ENCODE results near the gene C7orf25. TPM values are rescaled to one million over a fixed set of nuclear protein-coding genes. Genes with fewer than 3 reads are reported as not detected.

The C7orf25 gene
- total and polyA plus RNA-seq, 4 donors, result 0.88 to 7.4 (median 2.1) TPM

- H3K4me1 ChIP-seq (ENCODE audit: control insufficient read depth in 4 of 4, insufficient read depth in 4 of 4, low read length in 3 of 4), result no peaks in the 10 kb centered on the region
- TF ChIP-seq YY1 (IDR thresholded peaks at IDR 0.05), result no peak
- TF ChIP-seq TAF1 (conservative IDR thresholded peaks at IDR 0.05), result no peak
- TF ChIP-seq, protein P1, sequence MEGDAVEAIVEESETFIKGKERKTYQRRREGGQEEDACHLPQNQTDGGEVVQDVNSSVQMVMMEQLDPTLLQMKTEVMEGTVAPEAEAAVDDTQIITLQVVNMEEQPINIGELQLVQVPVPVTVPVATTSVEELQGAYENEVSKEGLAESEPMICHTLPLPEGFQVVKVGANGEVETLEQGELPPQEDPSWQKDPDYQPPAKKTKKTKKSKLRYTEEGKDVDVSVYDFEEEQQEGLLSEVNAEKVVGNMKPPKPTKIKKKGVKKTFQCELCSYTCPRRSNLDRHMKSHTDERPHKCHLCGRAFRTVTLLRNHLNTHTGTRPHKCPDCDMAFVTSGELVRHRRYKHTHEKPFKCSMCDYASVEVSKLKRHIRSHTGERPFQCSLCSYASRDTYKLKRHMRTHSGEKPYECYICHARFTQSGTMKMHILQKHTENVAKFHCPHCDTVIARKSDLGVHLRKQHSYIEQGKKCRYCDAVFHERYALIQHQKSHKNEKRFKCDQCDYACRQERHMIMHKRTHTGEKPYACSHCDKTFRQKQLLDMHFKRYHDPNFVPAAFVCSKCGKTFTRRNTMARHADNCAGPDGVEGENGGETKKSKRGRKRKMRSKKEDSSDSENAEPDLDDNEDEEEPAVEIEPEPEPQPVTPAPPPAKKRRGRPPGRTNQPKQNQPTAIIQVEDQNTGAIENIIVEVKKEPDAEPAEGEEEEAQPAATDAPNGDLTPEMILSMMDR (IDR thresholded peaks at IDR 0.05; ENCODE audit: low read depth, low read length, missing input control), result no peak
- TF ChIP-seq ATF3 (IDR thresholded peaks at IDR 0.05), result no peak
- TF ChIP-seq SP1 (IDR thresholded peaks at IDR 0.05), result no peak
- no peak for TF ChIP-seq FOXA2 (IDR thresholded peaks at IDR 0.05)
- TF ChIP-seq, protein P2, sequence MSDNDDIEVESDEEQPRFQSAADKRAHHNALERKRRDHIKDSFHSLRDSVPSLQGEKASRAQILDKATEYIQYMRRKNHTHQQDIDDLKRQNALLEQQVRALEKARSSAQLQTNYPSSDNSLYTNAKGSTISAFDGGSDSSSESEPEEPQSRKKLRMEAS (IDR thresholded peaks at IDR 0.05), result no peak
- TF ChIP-seq NR2F2 (IDR thresholded peaks at IDR 0.05), result no peak
- no peak for TF ChIP-seq ZBTB33 (IDR thresholded peaks at IDR 0.05)
- TF ChIP-seq FOXA1 (IDR thresholded peaks at IDR 0.05), result no peak
- no peak for TF ChIP-seq GABPA (IDR thresholded peaks at IDR 0.05 in 1 of 2, conservative IDR thresholded peaks at IDR 0.05 in 1 of 2)
- no peak for TF ChIP-seq HNF4A (conservative IDR thresholded peaks at IDR 0.05)
- TF ChIP-seq HNF4G (IDR thresholded peaks at IDR 0.05), result no peak
- TF ChIP-seq REST (IDR thresholded peaks at IDR 0.05), result no peak
- no peak for TF ChIP-seq RAD21 (IDR thresholded peaks at IDR 0.05)
- TF ChIP-seq RXRA (IDR thresholded peaks at IDR 0.05), result no peak
- TF ChIP-seq EGR1 (IDR thresholded peaks at IDR 0.05; ENCODE audit: low read depth in 2 of 2), result no peak
- TF ChIP-seq JUND (IDR thresholded peaks at IDR 0.05), result no peak
- H3K36me3 ChIP-seq (ENCODE audit: control insufficient read depth in 4 of 4, insufficient read depth in 3 of 4, low read depth in 1 of 4, low read length in 3 of 4), result no peaks in the 10 kb centered on the region
- H3K4me3 ChIP-seq (ENCODE audit: low read depth in 1 of 3, low read length in 3 of 3), result no peak overlapping the region
- no peak overlapping the region for H3K27ac ChIP-seq (ENCODE audit: low read depth in 1 of 2, low read length in 2 of 2)
- H3K9me3 ChIP-seq (ENCODE audit: control insufficient read depth in 4 of 4, low read length in 3 of 4), result no peaks in the 10 kb centered on the region
- DNase-seq (ENCODE audit: low spot score), result no peak
- H3K27me3 ChIP-seq (ENCODE audit: control insufficient read depth in 4 of 4, insufficient read depth in 4 of 4, low read length in 3 of 4), result no peaks in the 10 kb centered on the region
- 77% methylated on average over 4 of the region's 4 CpGs for WGBS
- no peak overlapping the region for H3K9ac ChIP-seq (ENCODE audit: low read depth in 1 of 2, low read length in 2 of 2)
Measured at GRCh38 chr7:42952328-42952727, 40.5 kb upstream of the C7orf25 start.

Measured in liver (tissue), 9 donors.